H1 (cell line): ENCODE measurements around the gene PDIA5. TPM values are rescaled to one million over a fixed set of nuclear protein-coding genes. Genes with fewer than 3 reads are reported as not detected.

ENCODE experiments used
- CTCF ChIA-PET: fragments of 300-600 bp; sonication (Branson Sonifier 250); formaldehyde crosslinking; loops from one replicate; lab custom pipeline; 2021; ENCODE audit not compliant: partially characterized antibody; lab: Charles Lee
- POLR2A ChIA-PET: fragments of 300-600 bp; sonication (Branson Sonifier 250); formaldehyde crosslinking; loops from one replicate; lab custom pipeline; 2021; ENCODE audit warnings: inconsistent platforms; ENCODE audit not compliant: partially characterized antibody; lab: Charles Lee
- DNase-seq, 2 experiments: peaks; one replicate each; pipeline versions ENCODE4 v3.0.0 to v3.0.0-alpha.2; 2010 to 2022; ENCODE audit warnings: low spot score in 2 of 2, low read depth in 1 of 2, mixed read lengths in 1 of 2
- FAIRE-seq: peaks from 2 replicates; lab custom pipeline; 2011; peaks lifted over from hg19 to GRCh38; lab: Jason Lieb, UNC
- H2AFZ ChIP-seq: 2 replicates; pipeline ENCODE4 v1.8.1; 2012; ENCODE audit warnings: low read length, inconsistent platforms
- H2AK5ac ChIP-seq: 2 replicates; pipeline ENCODE4 v1.6.1; 2013; ENCODE audit warnings: low read depth, low read length
- H2BK120ac ChIP-seq: replicated peaks from 2 replicates; pipeline ENCODE3; 2013; ENCODE audit warnings: low read depth, low read length, inconsistent platforms
- H2BK12ac ChIP-seq: 2 replicates; pipeline ENCODE4 v1.6.1; 2013; ENCODE audit warnings: low read depth, low read length
- H2BK15ac ChIP-seq: 2 replicates; pipeline ENCODE4 v1.6.1; 2013; ENCODE audit warnings: low read length
- H2BK20ac ChIP-seq: 2 replicates; pipeline ENCODE4 v1.6.1; 2013; ENCODE audit warnings: low read length
- H2BK5ac ChIP-seq: 2 replicates; pipeline ENCODE4 v1.6.1; 2013; ENCODE audit warnings: low read depth, low read length
- H3K14ac ChIP-seq: 2 replicates; pipeline ENCODE4 v1.6.1; 2013; ENCODE audit warnings: inconsistent platforms; ENCODE audit not compliant: insufficient read length
- H3K18ac ChIP-seq: 2 replicates; pipeline ENCODE4 v1.6.1; 2013; ENCODE audit warnings: low read length; ENCODE audit errors: extremely low read depth
- H3K23ac ChIP-seq: 2 replicates; pipeline ENCODE4 v1.6.1; 2013; ENCODE audit warnings: inconsistent platforms; ENCODE audit not compliant: insufficient read length
- H3K23me2 ChIP-seq: 2 replicates; pipeline ENCODE4 v1.6.1; 2013; ENCODE audit warnings: low read depth, low read length
- H3K27ac ChIP-seq: 2 replicates; pipeline ENCODE4 v1.6.1; 2011; ENCODE audit warnings: low read depth, low read length, inconsistent platforms
- H3K27me3 ChIP-seq, 4 experiments: replicated peaks in 1 of 4; 1 replicate in 1 of 4; 2 replicates in 3 of 4; pipeline versions ENCODE4 v1.6.1 to v1.8.1; 2011 to 2013; ENCODE audit warnings: low read length in 3 of 4, mild to moderate bottlenecking in 3 of 4, inconsistent platforms in 2 of 4, mixed read lengths in 2 of 4, moderate library complexity in 1 of 4; ENCODE audit not compliant: control insufficient read depth in 3 of 4, insufficient read depth in 3 of 4; ENCODE audit errors: extremely low read depth in 1 of 4
- H3K36me3 ChIP-seq, 4 experiments: 2 replicates each; pipeline versions ENCODE4 v1.6.1 to v1.8.1; 2011 to 2013; ENCODE audit warnings: mild to moderate bottlenecking in 4 of 4, low read length in 3 of 4, moderate library complexity in 2 of 4, control low read depth in 1 of 4, inconsistent platforms in 1 of 4; ENCODE audit not compliant: insufficient read depth in 4 of 4, control insufficient read depth in 2 of 4
- H3K4ac ChIP-seq: replicated peaks from 2 replicates; pipeline ENCODE3; 2013; ENCODE audit warnings: low read length, low read depth, mixed read lengths, inconsistent platforms; ENCODE audit not compliant: insufficient read length
- H3K4me1 ChIP-seq, 4 experiments: replicated peaks in 1 of 4; 1 replicate in 1 of 4; 2 replicates in 3 of 4; pipeline versions ENCODE4 v1.6.1 to v1.8.1; 2011 to 2013; ENCODE audit warnings: low read length in 3 of 4, inconsistent platforms in 2 of 4, mixed read lengths in 1 of 4; ENCODE audit not compliant: insufficient read depth in 4 of 4, control insufficient read depth in 3 of 4
- H3K4me2 ChIP-seq, 2 experiments: 2 replicates each; pipeline versions ENCODE4 v1.6.1 to v1.8.1; 2011 to 2013; ENCODE audit warnings: low read depth in 2 of 2, low read length in 2 of 2, control low read depth in 1 of 2, inconsistent platforms in 1 of 2, mild to moderate bottlenecking in 1 of 2; ENCODE audit not compliant: insufficient read depth in 1 of 2
- H3K4me3 ChIP-seq, 4 experiments: fragments of 200-600, 300-600 bp in 1 of 4; sonication (generic), shearing (Covaris generic), sonication (Bioruptor Twin) in 1 of 4; 2 replicates each; pipeline versions ENCODE4 v1.5.1 to v1.8.1; 2011 to 2016; ENCODE audit warnings: low read length in 4 of 4, low read depth in 3 of 4, control low read depth in 2 of 4, inconsistent platforms in 2 of 4, mild to moderate bottlenecking in 2 of 4, mixed read lengths in 1 of 4, moderate library complexity in 1 of 4; ENCODE audit not compliant: insufficient read depth in 2 of 4; ENCODE audit errors: extremely low read depth in 1 of 4
- H3K56ac ChIP-seq: replicated peaks from 2 replicates; pipeline ENCODE3; 2013; ENCODE audit warnings: low read depth, mild to moderate bottlenecking, mixed read lengths, low read length, inconsistent platforms; ENCODE audit not compliant: insufficient read length
- H3K79me1 ChIP-seq: 2 replicates; pipeline ENCODE4 v1.6.1; 2013; ENCODE audit warnings: low read depth, low read length, control low read depth
- H3K79me2 ChIP-seq, 2 experiments: 2 replicates each; pipeline versions ENCODE4 v1.6.1 to v1.8.1; 2012 to 2013; ENCODE audit warnings: low read length in 2 of 2, mild to moderate bottlenecking in 2 of 2, inconsistent platforms in 1 of 2; ENCODE audit not compliant: insufficient read depth in 2 of 2, control insufficient read depth in 1 of 2
- H3K9ac ChIP-seq, 4 experiments: replicated peaks in 1 of 4; 1 replicate in 1 of 4; 2 replicates in 3 of 4; pipeline versions ENCODE4 v1.6.1 to v1.8.1; 2011 to 2013; ENCODE audit warnings: low read depth in 3 of 4, low read length in 3 of 4, control low read depth in 2 of 4, mild to moderate bottlenecking in 2 of 4, moderate library complexity in 2 of 4, inconsistent platforms in 1 of 4; ENCODE audit errors: extremely low read depth in 1 of 4
- H3K9me3 ChIP-seq, 2 experiments: 2 replicates each; pipeline versions ENCODE4 v1.6.1 to v1.8.1; 2012 to 2013; ENCODE audit warnings: mild to moderate bottlenecking in 2 of 2, moderate library complexity in 2 of 2, control low read depth in 1 of 2, inconsistent platforms in 1 of 2, low read depth in 1 of 2, low read length in 1 of 2, mixed read lengths in 1 of 2; ENCODE audit not compliant: insufficient read depth in 2 of 2
- H4K20me1 ChIP-seq, 2 experiments: replicated peaks in 1 of 2; 2 replicates each; pipeline versions ENCODE3 to v1.8.1; 2011 to 2013; ENCODE audit warnings: inconsistent platforms in 2 of 2, low read length in 2 of 2, mild to moderate bottlenecking in 1 of 2; ENCODE audit not compliant: insufficient read depth in 2 of 2, control insufficient read depth in 1 of 2
- H4K5ac ChIP-seq: 2 replicates; pipeline ENCODE4 v1.6.1; 2013; ENCODE audit warnings: low read length, low read depth, mixed read lengths, inconsistent platforms; ENCODE audit not compliant: insufficient read length
- H4K8ac ChIP-seq: 2 replicates; pipeline ENCODE4 v1.8.0; 2013; ENCODE audit warnings: mild to moderate bottlenecking, moderate library complexity, low read length, inconsistent platforms; ENCODE audit not compliant: insufficient read depth; ENCODE audit errors: extremely low read depth
- H4K91ac ChIP-seq: replicated peaks from 2 replicates; pipeline ENCODE3; 2013; ENCODE audit warnings: low read length, mixed read lengths, inconsistent platforms; ENCODE audit not compliant: insufficient read length
- SP1 ChIP-seq: IDR thresholded peaks from 2 replicates; pipeline ENCODE4 v1.6.1; 2011; ENCODE audit warnings: low read depth, low read length
- WGBS, 2 experiments: shearing (Covaris generic) in 1 of 2; methylation state at CpG; one replicate each; pipeline versions ENCODE4 v1.1.6 to v1.1.7; 2013 to 2015; ENCODE audit warnings: low lambda C conversion rate in 2 of 2, mixed read lengths in 2 of 2, inconsistent platforms in 1 of 2, low coverage in 1 of 2, missing lambda C conversion rate in 1 of 2; ENCODE audit not compliant: insufficient replicate concordance in 2 of 2, insufficient coverage in 1 of 2, insufficient read length in 1 of 2; ENCODE audit errors: extremely low coverage in 1 of 2, missing lambda C conversion rate in 1 of 2; 5-methylcytosine and 5-hydroxymethylcytosine counted together
- polyA plus RNA-seq, 7 experiments: library from polyadenylated mRNA; depleted of rRNA in 3 of 7; stranded (reverse) in 5 of 7; unstranded in 2 of 7; fragments of >200 nt in 5 of 7; fragments of 200-250 nt in 2 of 7; gene quantifications; 1 replicate in 5 of 7; 2 replicates in 1 of 7; 4 replicates in 1 of 7; pipeline versions ENCODE4 v1.2.1 to v1.2.3, GENCODE V29; 2011 to 2013; ENCODE audit warnings: missing spikeins in 2 of 7, mixed read lengths in 2 of 7
- total RNA-seq: library from RNA; stranded (reverse); fragmentation: NEBNext Ultra II Directional; extraction: Animal tissue kit (Norgen Biotek cat#: 25700); gene quantifications from 2 replicates; pipeline ENCODE4 v1.2.1, GENCODE V29; 2021
- TF ChIP-seq, protein P1 (sequence below), 3 experiments: IDR thresholded peaks; 1 replicate in 2 of 3; 2 replicates in 1 of 3; pipeline versions ENCODE4 v1.5.1 to v1.6.1; 2011; ENCODE audit warnings: low read length in 3 of 3, mild to moderate bottlenecking in 3 of 3, inconsistent platforms in 2 of 3, low read depth in 1 of 3, moderate library complexity in 1 of 3; ENCODE audit not compliant: insufficient read depth in 1 of 3; ENCODE audit errors: control extremely low read depth in 1 of 3

Gene PDIA5
- total and polyA plus RNA-seq, 2 of the 8 experiments (the other 6 are each of a cell fraction or from before 2014, with no cell fraction given): 18.2 to 32.8 TPM

DNA sequence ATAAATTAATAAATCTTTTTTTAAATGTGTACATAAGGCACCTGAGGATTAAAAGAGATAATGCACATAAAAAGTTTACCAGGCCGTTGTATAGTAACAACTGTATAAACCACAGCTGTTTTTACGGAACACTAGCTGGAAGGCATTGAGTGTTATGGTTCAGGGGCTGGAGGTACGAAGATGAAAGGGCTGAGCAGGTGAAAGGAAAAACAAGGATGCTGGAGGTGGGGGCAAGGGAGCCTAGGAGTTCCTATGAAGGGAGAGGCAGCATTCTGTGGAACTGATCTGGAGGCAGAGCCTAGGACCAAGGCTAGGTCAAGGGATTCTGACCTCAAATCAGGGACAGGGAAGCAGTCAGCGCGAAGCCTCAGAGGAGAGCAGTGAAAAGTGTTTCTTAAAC is 47.2 kb upstream of the PDIA5 start:
- H3K27me3 ChIP-seq: peaks cover 0 to 2% (median 0%) of the 10 kb centered on the region in 4 experiments; a peak in 2 of 7 replicates
- POLR2A ChIA-PET: interaction anchor here (0.5 kb wide), 1 partner anchor 261 kb away, joined by 3 read pairs; no protein-coding TSS in a partner anchor
- CTCF ChIA-PET: interaction anchor here (0.7 to 3.6 kb wide), 10 partner anchors 10 to 79 kb away, joined by 3 to 29 read pairs (median 4); no protein-coding TSS in a partner anchor

More for the DNA sequence above, 47.2 kb upstream of the PDIA5 start:
- H2BK5ac ChIP-seq: no peak overlapping the region
- no peak overlapping the region for H3K23ac ChIP-seq
- H3K14ac ChIP-seq: no peak overlapping the region
- H3K23me2 ChIP-seq: no peaks in the 10 kb centered on the region
- 88% methylated on average over 5 of the region's 5 CpGs; no CpG with 5 or more reads in 1 of the 2 experiments for WGBS, 2 experiments
- no peak overlapping the region for H3K4me2 ChIP-seq
- H3K4ac ChIP-seq: no peak overlapping the region
- no peak overlapping the region for H2AFZ ChIP-seq
- H3K9me3 ChIP-seq: no peaks in the 10 kb centered on the region
- H3K79me1 ChIP-seq: no peaks in the 10 kb centered on the region
- H3K18ac ChIP-seq: no peak overlapping the region
- peaks cover 0 to 3% of the 10 kb centered on the region in 2 experiments for H4K20me1 ChIP-seq
- TF ChIP-seq, protein P1, sequence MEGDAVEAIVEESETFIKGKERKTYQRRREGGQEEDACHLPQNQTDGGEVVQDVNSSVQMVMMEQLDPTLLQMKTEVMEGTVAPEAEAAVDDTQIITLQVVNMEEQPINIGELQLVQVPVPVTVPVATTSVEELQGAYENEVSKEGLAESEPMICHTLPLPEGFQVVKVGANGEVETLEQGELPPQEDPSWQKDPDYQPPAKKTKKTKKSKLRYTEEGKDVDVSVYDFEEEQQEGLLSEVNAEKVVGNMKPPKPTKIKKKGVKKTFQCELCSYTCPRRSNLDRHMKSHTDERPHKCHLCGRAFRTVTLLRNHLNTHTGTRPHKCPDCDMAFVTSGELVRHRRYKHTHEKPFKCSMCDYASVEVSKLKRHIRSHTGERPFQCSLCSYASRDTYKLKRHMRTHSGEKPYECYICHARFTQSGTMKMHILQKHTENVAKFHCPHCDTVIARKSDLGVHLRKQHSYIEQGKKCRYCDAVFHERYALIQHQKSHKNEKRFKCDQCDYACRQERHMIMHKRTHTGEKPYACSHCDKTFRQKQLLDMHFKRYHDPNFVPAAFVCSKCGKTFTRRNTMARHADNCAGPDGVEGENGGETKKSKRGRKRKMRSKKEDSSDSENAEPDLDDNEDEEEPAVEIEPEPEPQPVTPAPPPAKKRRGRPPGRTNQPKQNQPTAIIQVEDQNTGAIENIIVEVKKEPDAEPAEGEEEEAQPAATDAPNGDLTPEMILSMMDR (IDR thresholded peaks at IDR 0.05; ENCODE audit: control extremely low read depth in 1 of 3, insufficient read depth in 1 of 3, low read depth in 1 of 3, low read length in 3 of 3): no peak
- peak; percentile 51; the same call in 1 of the 2 replicates for TF ChIP-seq SP1
- no peak overlapping the region for H2BK12ac ChIP-seq
- H3K27ac ChIP-seq: no peak overlapping the region
- H3K56ac ChIP-seq: no peak overlapping the region
- peaks cover 0 to 24% of the 10 kb centered on the region in 2 experiments; a peak in 2 of 4 replicates for H3K79me2 ChIP-seq
- no peak overlapping the region for H4K5ac ChIP-seq
- no peak overlapping the region for H2BK20ac ChIP-seq
- no peak overlapping the region for H2BK120ac ChIP-seq
- H4K8ac ChIP-seq: no peak overlapping the region
- no peaks in the 10 kb centered on the region; a peak in 2 of 8 replicates for H3K36me3 ChIP-seq
- no peak overlapping the region; the same call in 1 of the 2 replicates for H2AK5ac ChIP-seq
- FAIRE-seq (no peak), DNase-seq (no peak)
- peaks cover 10 to 30% (median 22%) of the 10 kb centered on the region in 4 experiments; a peak in 6 of 7 replicates for H3K4me1 ChIP-seq
- no peak overlapping the region for H3K4me3 ChIP-seq
- no peak overlapping the region; a peak in 1 of 7 replicates for H3K9ac ChIP-seq
- no peak overlapping the region for H4K91ac ChIP-seq
- no peak overlapping the region for H2BK15ac ChIP-seq
